ENCODE measurements around the gene APOF. TPM values are rescaled to one million over a fixed set of nuclear protein-coding genes. Genes with fewer than 3 reads are reported as not detected.

APOF gene
- total and polyA plus RNA-seq, 2 of the 13 experiments (the other 11 are each of a cell fraction or from before 2014, with no cell fraction given), result 3.3 to 23.9 TPM

DNA sequence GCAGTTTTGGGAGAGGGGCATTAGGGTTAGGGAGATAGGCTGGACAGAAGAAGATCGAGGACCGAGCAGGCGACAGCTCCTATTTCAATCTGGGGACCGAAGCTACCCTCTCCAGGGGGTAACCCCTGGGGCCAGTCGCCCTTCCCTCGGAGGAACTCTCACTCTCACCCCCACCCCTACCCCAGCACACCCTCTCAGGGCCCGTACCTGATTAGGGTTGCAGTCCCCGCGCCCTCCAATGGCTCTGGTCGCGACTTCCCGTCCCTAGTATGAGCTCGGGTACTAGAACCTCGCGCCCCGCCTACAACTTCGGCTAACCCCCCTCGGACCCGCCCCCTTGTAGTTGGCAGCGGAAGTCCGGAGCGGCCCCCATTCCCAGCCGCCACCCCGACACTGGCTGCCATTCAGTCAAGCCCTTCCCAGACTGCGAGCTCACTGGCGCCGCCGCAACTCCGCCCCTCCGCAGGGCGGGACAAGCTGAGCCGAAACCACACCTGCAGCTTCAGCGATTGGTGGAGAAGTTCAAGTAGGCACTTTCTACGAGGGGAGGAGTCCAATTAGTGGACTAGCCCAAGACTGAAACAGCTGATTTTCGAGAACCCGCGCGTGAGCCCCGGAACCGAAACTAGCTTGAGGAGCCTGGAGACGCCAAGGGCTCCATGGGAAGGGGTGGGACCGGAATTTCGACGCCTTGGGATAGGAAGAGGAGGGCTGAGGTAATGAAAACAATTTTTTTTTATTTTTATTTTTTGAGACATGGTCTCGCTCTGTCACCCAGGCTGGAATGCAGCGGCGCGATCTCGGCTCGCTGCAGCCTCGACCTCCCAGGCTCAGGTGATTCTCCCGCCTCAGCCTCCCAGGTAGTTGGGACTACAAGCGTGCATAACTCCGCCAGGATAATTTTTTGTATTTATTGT is 2.5 kb downstream of the APOF start, which contains the start of gene STAT2 (continued):
- TF ChIP-seq REST (IDR thresholded peaks at IDR 0.05; ENCODE audit: borderline replicate concordance in 1 of 2, low read depth in 1 of 2, low read length in 2 of 2) (peak in 1 of 2 experiments; percentile 63; a peak in 1 of 4 replicates), SIX1 (CRISPR knock-in tag; IDR thresholded peaks at IDR 0.05; ENCODE audit: borderline replicate concordance) (0 out of 2 replicates have a peak, but pooled peaks have one; percentile 26), TBX2 (CRISPR knock-in tag; IDR thresholded peaks at IDR 0.05; ENCODE audit: borderline replicate concordance) (peak; percentile 68; the same call in 1 of the 2 replicates), HNRNPH1 (optimal IDR thresholded peaks at IDR 0.05; ENCODE audit: low read depth, low read length) (no peak), MIER3 (CRISPR knock-in tag; IDR thresholded peaks at IDR 0.05; ENCODE audit: borderline replicate concordance) (peak; percentile 6; the same call in 1 of the 2 replicates), XRCC5 (optimal IDR thresholded peaks at IDR 0.05; ENCODE audit: low read length) (no peak), ZNF891 (CRISPR knock-in tag; IDR thresholded peaks at IDR 0.05) (peak; percentile 36; the same call in 1 of the 2 replicates), ZNF704 (CRISPR knock-in tag; IDR thresholded peaks at IDR 0.05; ENCODE audit: borderline replicate concordance) (0 out of 2 replicates have a peak, but pooled peaks have one; percentile 41), ZNF746 (CRISPR knock-in tag; IDR thresholded peaks at IDR 0.05) (peak; percentile 78; the same call in 1 of the 2 replicates), ERF (CRISPR knock-in tag; IDR thresholded peaks at IDR 0.05) (peak; percentile 38; the same call in 1 of the 2 replicates), ADNP (CRISPR knock-in tag; IDR thresholded peaks at IDR 0.05) (no peak), SRY (CRISPR knock-in tag; IDR thresholded peaks at IDR 0.05) (peak; percentile 55; the same call in 1 of the 2 replicates), ZFP82 (CRISPR knock-in tag; IDR thresholded peaks at IDR 0.05; ENCODE audit: borderline replicate concordance) (0 out of 2 replicates have a peak, but pooled peaks have one; percentile 29), DMAP1 (CRISPR knock-in tag; IDR thresholded peaks at IDR 0.05) (peak; percentile 56; the same call in 1 of the 2 replicates), ZNF766 (CRISPR knock-in tag; IDR thresholded peaks at IDR 0.05; ENCODE audit: borderline replicate concordance) (0 out of 2 replicates have a peak, but pooled peaks have one; percentile 49), ZNF33A (CRISPR knock-in tag; IDR thresholded peaks at IDR 0.05; ENCODE audit: borderline replicate concordance) (no peak), MEIS2 (CRISPR knock-in tag; IDR thresholded peaks at IDR 0.05) (peak; percentile 42; the same call in 1 of the 2 replicates), HOXA5 (CRISPR knock-in tag; IDR thresholded peaks at IDR 0.05) (no peak), PHF21A (CRISPR knock-in tag; IDR thresholded peaks at IDR 0.05) (peak; percentile 78), ZNF567 (CRISPR knock-in tag; IDR thresholded peaks at IDR 0.05; ENCODE audit: borderline replicate concordance) (no peak), NKX3-1 (CRISPR knock-in tag; IDR thresholded peaks at IDR 0.05) (peak; percentile 56; the same call in 1 of the 2 replicates), SP2 (CRISPR knock-in tag; IDR thresholded peaks at IDR 0.05) (peak; percentile 91)
- TF ChIP-seq, protein P1, sequence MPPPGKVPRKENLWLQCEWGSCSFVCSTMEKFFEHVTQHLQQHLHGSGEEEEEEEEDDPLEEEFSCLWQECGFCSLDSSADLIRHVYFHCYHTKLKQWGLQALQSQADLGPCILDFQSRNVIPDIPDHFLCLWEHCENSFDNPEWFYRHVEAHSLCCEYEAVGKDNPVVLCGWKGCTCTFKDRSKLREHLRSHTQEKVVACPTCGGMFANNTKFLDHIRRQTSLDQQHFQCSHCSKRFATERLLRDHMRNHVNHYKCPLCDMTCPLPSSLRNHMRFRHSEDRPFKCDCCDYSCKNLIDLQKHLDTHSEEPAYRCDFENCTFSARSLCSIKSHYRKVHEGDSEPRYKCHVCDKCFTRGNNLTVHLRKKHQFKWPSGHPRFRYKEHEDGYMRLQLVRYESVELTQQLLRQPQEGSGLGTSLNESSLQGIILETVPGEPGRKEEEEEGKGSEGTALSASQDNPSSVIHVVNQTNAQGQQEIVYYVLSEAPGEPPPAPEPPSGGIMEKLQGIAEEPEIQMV (CRISPR knock-in tag; IDR thresholded peaks at IDR 0.05; ENCODE audit: low read depth), result no peak
